ENCODE measurements around the gene ARFGAP1. TPM values are rescaled to one million over a fixed set of nuclear protein-coding genes. Genes with fewer than 3 reads are reported as not detected.

ARFGAP1 gene
- total RNA-seq, 1 donor from 2014 or later, result 78.6 TPM

DNA sequence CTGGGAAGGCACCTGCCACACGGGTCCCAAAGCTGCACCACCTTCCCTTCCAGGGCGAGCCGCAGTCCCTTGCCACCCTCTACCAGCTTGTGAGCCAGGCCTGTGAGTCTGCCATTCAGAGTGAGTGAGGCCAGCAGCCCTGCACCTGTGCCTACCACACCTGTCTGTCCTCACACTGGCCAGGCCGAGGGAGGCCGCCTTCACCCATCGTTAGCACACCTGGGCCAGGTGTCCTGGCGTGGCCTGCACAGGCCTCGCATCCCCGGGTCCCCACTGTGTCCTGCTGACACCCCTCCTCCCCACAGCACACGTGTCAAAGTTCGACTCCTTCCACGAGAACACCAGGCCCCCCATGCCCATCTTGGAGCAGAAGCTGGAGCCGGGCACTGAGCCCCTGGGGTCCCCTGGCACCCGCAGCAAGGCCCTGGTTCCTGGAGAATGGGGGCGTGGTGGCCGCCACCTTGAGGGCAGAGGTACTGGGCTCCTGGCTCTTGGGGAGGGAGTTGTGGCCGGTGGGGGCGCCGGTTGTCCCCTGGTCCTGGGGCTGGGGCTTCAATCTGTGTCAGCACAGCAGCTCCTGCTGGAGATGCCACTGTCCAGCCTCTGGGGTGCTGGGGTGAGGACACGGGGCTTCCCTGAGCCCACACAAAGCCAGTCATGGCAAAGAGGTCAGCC lies 55.5 kb downstream of the ARFGAP1 start:
- TF ChIP-seq, protein P1, sequence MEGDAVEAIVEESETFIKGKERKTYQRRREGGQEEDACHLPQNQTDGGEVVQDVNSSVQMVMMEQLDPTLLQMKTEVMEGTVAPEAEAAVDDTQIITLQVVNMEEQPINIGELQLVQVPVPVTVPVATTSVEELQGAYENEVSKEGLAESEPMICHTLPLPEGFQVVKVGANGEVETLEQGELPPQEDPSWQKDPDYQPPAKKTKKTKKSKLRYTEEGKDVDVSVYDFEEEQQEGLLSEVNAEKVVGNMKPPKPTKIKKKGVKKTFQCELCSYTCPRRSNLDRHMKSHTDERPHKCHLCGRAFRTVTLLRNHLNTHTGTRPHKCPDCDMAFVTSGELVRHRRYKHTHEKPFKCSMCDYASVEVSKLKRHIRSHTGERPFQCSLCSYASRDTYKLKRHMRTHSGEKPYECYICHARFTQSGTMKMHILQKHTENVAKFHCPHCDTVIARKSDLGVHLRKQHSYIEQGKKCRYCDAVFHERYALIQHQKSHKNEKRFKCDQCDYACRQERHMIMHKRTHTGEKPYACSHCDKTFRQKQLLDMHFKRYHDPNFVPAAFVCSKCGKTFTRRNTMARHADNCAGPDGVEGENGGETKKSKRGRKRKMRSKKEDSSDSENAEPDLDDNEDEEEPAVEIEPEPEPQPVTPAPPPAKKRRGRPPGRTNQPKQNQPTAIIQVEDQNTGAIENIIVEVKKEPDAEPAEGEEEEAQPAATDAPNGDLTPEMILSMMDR (conservative IDR thresholded peaks at IDR 0.05; ENCODE audit: low read depth, low read length), result no peak
- no peak for DNase-seq (ENCODE audit: low read depth)
- H3K4me3 ChIP-seq (ENCODE audit: low read depth, low read length), result no peak overlapping the region

DNA sequence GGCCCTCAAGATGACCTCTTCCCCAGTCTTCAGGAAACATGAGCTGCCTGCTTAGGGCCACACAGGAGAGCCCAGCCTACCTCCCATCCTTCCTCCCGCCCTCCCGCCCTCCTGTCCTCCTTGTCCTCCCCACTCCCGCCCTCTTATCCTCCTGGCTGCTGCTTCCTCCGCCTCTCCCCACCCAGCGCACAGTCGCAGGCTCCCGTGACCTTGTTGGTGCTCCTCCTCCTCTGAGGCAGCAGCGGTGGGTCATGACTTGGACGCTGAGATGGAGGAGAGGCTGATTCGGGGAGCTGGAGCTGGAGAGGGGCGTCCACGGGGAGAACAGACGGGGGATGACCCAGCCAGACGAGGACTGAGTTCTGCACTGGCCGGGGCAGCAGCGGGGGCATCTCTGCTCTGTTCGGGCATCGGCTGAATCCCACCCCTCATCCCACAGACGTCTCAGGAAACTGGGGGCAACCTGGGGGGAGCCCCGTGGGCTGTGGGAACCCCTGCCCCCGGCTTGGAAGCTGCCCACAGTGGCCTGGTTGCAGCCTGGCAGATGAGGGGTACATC lies 56.2 kb downstream of the ARFGAP1 start:
- DNase-seq (ENCODE audit: low read depth), result no peak
- H3K4me3 ChIP-seq (ENCODE audit: low read depth, low read length), result no peak overlapping the region
- TF ChIP-seq, protein P1 (conservative IDR thresholded peaks at IDR 0.05; ENCODE audit: low read depth, low read length), result no peak

DNA sequence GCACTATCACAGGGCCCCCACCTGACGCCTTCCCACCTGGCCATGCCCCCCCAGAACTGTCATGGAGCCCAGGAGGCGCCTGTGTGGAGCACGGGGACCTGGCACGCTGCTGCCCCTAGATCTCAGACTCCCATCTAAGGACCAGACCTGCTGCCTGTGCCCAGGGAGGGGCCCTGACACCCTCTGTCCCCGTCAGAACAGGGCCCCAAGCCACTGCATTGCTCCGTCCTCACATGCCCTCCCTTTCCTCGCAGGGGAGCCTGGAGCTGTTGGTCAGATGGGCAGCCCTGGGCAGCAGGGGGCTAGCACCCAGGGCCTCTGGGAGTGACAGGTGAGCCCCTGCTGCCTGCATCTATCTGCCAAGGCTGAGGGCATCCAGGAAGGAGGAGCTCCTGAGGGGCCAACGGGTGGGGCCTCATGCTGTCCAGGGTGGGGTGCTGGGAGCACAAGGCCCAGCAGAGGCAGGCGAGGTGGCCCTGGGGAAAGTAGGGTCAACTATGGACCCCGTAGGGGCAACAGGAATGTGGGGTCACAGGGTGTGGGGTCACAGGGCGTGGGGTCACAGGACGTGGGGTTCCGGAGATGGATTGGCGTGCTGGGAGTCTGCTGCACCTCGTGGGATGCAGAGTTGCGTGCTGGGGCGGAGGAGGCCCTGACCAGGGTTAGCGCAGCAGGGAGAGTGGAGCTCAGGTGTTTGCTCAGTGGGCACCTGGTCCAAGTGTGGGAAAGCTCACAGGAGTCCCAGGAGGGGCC lies 56.9 kb downstream of the ARFGAP1 start:
- DNase-seq (ENCODE audit: low read depth), result no peak
- TF ChIP-seq, protein P1 (conservative IDR thresholded peaks at IDR 0.05; ENCODE audit: low read depth, low read length), result no peak
- H3K4me3 ChIP-seq (ENCODE audit: low read depth, low read length), result no peak overlapping the region

DNA sequence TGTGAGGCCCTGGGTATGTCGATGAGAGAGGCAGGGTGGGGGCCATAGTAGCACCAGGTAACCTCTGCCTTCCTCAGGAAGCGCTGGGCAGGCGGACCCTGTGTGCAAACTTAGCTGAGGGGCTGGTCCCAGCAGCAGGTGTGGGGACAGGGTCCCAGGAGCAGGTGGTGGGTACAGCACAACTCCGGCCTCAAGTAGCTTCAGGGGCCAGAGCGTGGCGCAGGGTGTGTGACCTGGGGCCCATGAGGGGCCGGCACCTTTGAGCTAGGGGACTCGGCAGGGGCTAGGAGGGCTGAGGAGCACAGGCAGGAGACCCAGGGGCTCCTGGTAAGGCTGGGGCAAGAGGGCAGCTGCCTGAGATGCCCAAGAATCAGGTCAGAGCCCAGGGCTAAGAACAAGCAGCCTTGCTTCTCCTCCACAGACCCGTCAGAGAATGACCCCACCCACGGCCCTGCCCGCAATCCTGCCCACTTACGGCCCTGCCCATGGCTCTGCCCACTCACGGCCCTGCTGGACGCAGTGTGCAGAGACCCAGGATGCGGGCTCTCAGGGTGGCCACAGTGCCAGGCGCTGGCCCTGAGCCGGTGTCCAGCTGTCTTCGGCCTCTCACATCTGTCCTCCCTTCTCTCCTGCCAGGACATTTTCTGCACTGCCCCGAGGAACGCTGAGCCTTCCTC lies 57.6 kb downstream of the ARFGAP1 start:
- TF ChIP-seq, protein P1 (conservative IDR thresholded peaks at IDR 0.05; ENCODE audit: low read depth, low read length), result no peak
- no peak for DNase-seq (ENCODE audit: low read depth)
- H3K4me3 ChIP-seq (ENCODE audit: low read depth, low read length), result no peak overlapping the region

DNA sequence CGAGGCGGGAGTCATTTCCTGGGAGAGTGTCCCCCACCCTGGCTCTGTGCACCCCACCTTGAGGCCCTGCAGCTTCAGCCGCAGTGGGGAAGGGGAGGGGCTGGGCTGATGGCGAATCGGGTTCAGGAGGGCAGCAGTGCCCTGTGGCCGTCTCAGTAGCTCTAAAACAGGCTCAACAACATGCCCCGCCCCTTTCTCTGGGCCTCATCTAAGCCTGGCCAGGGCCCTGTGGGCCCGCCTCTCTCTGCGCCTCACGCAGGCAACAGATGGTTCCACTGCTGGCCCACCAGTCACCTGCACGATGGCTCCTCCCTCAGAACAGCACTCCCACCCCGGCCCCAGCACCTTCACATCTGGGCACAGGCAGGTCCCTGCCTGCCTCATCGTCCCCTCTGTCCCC lies 58.3 kb downstream of the ARFGAP1 start:
- no peak overlapping the region for H3K4me3 ChIP-seq (ENCODE audit: low read depth, low read length)
- no peak for DNase-seq (ENCODE audit: low read depth)
- TF ChIP-seq, protein P1 (conservative IDR thresholded peaks at IDR 0.05; ENCODE audit: low read depth, low read length), result no peak

DNA sequence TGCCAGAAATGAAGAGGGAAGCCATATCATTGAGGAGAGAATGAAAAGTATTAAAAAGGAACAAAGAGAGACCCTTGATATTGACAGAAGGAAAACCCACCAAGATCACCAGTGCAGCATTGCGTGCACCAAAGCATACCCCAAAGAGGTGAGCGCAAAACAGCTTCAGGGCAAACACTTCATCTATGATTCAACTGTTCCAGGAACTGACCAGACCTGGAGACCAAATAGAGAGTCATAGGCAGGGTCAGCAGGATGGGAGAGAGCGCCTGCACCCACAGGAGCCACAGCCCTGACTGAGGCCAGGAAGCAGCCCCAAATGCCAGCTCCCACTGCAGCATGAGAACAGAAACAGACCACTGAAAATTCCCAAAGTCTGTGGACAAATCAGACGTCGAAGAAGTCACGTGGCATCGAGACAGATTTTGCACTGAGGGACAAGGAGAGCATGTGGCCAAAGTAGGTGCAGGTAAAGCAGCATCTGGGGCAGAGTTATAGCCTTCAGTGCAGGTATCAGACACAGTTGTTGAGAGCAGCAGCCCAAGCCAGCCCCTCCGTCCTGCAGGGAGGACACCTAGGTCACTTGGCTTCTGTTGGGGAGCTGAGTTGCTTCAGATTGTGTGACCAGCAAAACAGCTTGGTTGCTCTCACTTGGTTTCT lies 59.3 kb downstream of the ARFGAP1 start:
- no peak overlapping the region for H3K4me3 ChIP-seq (ENCODE audit: low read depth, low read length)
- TF ChIP-seq, protein P1 (conservative IDR thresholded peaks at IDR 0.05; ENCODE audit: low read depth, low read length), result no peak
- no peak for DNase-seq (ENCODE audit: low read depth)
